Astrocyte of the hippocampus (primary cell): ENCODE data around the gene CLEC5A.
"Not testable (repeated sequence)": the region's sequence is repeated elsewhere in the genome, so short reads cannot be mapped to it uniquely, and the experiment has no call there.

Experiments
- DNase-seq: peaks from one replicate; pipeline ENCODE4 v3.0.0; 2011; ENCODE audit warnings: low read depth, low spot score

The CLEC5A gene

GRCh38 chr7:141946796-141947195 lies at the start of gene CLEC5A:
Gene CLEC5A (minus strand): TSS chr7:141946974. CDS start chr7:141946292, 682 bp downstream.
- DNase-seq = no peak

GRCh38 chr7:141993354-141993753 lies 46.6 kb upstream of the CLEC5A start:
- no peak for DNase-seq

GRCh38 chr7:141992688-141993087 lies 45.9 kb upstream of the CLEC5A start:
- DNase-seq = no peak

GRCh38 chr7:141992156-141992555 lies 45.4 kb upstream of the CLEC5A start:
- no peak for DNase-seq

- DNase-seq = no peak
These were observed 44.4 kb upstream of the CLEC5A start for GRCh38 chr7:141991140-141991539.

GRCh38 chr7:141990011-141990725 lies 43.4 kb upstream of the CLEC5A start:
- no peak for DNase-seq

GRCh38 chr7:141987803-141988202 lies 41.0 kb upstream of the CLEC5A start:
- not testable (repeated sequence) for DNase-seq

- DNase-seq = no peak
These were observed 40.1 kb upstream of the CLEC5A start for GRCh38 chr7:141986923-141987322.

GRCh38 chr7:141985926-141986325 lies 39.2 kb upstream of the CLEC5A start:
- DNase-seq = not testable (repeated sequence)

- DNase-seq = no peak
These were observed 32.8 kb upstream of the CLEC5A start for GRCh38 chr7:141979568-141979967.

GRCh38 chr7:141978351-141978750 lies 31.6 kb upstream of the CLEC5A start:
- DNase-seq = no peak

- DNase-seq = no peak
These were observed 29.9 kb upstream of the CLEC5A start for GRCh38 chr7:141976524-141977245.

- DNase-seq = peak; percentile 79
These were observed 29.2 kb upstream of the CLEC5A start for GRCh38 chr7:141975806-141976523.

GRCh38 chr7:141974831-141975230 lies 28.1 kb upstream of the CLEC5A start:
- no peak for DNase-seq

- DNase-seq = no peak
These were observed 26.9 kb upstream of the CLEC5A start, which contains the start of gene TAS2R38 for GRCh38 chr7:141973673-141974072. Gene TAS2R38 (minus strand): TSS chr7:141973773. CDS start chr7:141973689, 84 bp downstream.

- DNase-seq = no peak
These were observed 14.1 kb upstream of the CLEC5A start for GRCh38 chr7:141960687-141961422.

GRCh38 chr7:141956084-141956483 lies 9.3 kb upstream of the CLEC5A start:
- DNase-seq = no peak

- DNase-seq = no peak
These were observed 7.6 kb upstream of the CLEC5A start for GRCh38 chr7:141954334-141954733.

GRCh38 chr7:141952461-141952860 lies 5.7 kb upstream of the CLEC5A start:
- DNase-seq = no peak

GRCh38 chr7:141950806-141951205 lies 4.0 kb upstream of the CLEC5A start:
- DNase-seq = no peak

- no peak for DNase-seq
These were observed 3.1 kb upstream of the CLEC5A start for GRCh38 chr7:141949911-141950310.

- DNase-seq = no peak
These were observed 2.7 kb upstream of the CLEC5A start for GRCh38 chr7:141949451-141949850.
